H1 (cell line): ENCODE data around the gene GLP1R.

Experiments
- ASH2L ChIP-seq: fragments of 200-600, 300-600 bp; sonication (generic); IDR thresholded peaks from one replicate; pipeline ENCODE4 v1.7.1; 2017; ENCODE audit warnings: low read length
- ATF3 ChIP-seq: IDR thresholded peaks from 2 replicates; pipeline ENCODE4 v1.6.1; 2011; ENCODE audit warnings: low read depth, mild to moderate bottlenecking, low read length; ENCODE audit not compliant: insufficient read depth
- CTCF ChIP-seq, 3 experiments: IDR thresholded peaks; 1 replicate in 2 of 3; 2 replicates in 1 of 3; pipeline versions ENCODE4 v1.5.1 to v1.6.1; 2011; ENCODE audit warnings: low read length in 3 of 3, mild to moderate bottlenecking in 3 of 3, inconsistent platforms in 2 of 3, low read depth in 1 of 3, moderate library complexity in 1 of 3; ENCODE audit not compliant: insufficient read depth in 1 of 3; ENCODE audit errors: control extremely low read depth in 1 of 3
- EP300 ChIP-seq, 2 experiments: IDR thresholded peaks; 1 replicate in 1 of 2; 2 replicates in 1 of 2; pipeline ENCODE4 v1.6.1; 2011 to 2012; ENCODE audit warnings: low read depth in 2 of 2, low read length in 2 of 2, mild to moderate bottlenecking in 2 of 2, borderline replicate concordance in 1 of 2, inconsistent platforms in 1 of 2, moderate library complexity in 1 of 2
- GTF2F1 ChIP-seq: IDR thresholded peaks from 2 replicates; pipeline ENCODE4 v1.6.1; 2012; ENCODE audit warnings: low read depth, low read length, improper control_type of control experiment, borderline replicate concordance
- JUN ChIP-seq: IDR thresholded peaks from 2 replicates; pipeline ENCODE4 v1.6.1; 2011; ENCODE audit warnings: low read depth, mild to moderate bottlenecking, improper control_type of control experiment, low read length
- JUND ChIP-seq: IDR thresholded peaks from 2 replicates; pipeline ENCODE4 v1.6.1; 2011; ENCODE audit warnings: mild to moderate bottlenecking, improper control_type of control experiment, low read length
- POLR2A ChIP-seq, 2 experiments: IDR thresholded peaks; 1 replicate in 1 of 2; 2 replicates in 1 of 2; pipeline ENCODE4 v1.6.1; 2011; ENCODE audit warnings: low read depth in 2 of 2, low read length in 2 of 2, mild to moderate bottlenecking in 2 of 2; ENCODE audit errors: control extremely low read depth in 1 of 2
- RAD21 ChIP-seq, 2 experiments: IDR thresholded peaks in 1 of 2; conservative IDR thresholded peaks in 1 of 2; 2 replicates each; pipeline ENCODE4 v1.6.1; 2011; ENCODE audit warnings: low read depth in 2 of 2, low read length in 2 of 2, improper control_type of control experiment in 1 of 2, inconsistent platforms in 1 of 2, mild to moderate bottlenecking in 1 of 2, moderate library complexity in 1 of 2
- SIRT6 ChIP-seq: IDR thresholded peaks from one replicate; pipeline ENCODE4 v1.7.1; 2012; ENCODE audit warnings: low read length, inconsistent platforms
- SIX5 ChIP-seq: IDR thresholded peaks from 2 replicates; pipeline ENCODE4 v1.6.1; 2011; ENCODE audit warnings: mild to moderate bottlenecking, low read depth, low read length
- TCF12 ChIP-seq: IDR thresholded peaks from 2 replicates; pipeline ENCODE4 v1.6.1; 2011; ENCODE audit warnings: low read depth, mild to moderate bottlenecking, low read length
- YY1 ChIP-seq: IDR thresholded peaks from 2 replicates; pipeline ENCODE4 v1.6.1; 2011; ENCODE audit warnings: low read depth, mild to moderate bottlenecking, low read length
- TF ChIP-seq, protein P1 (sequence below): IDR thresholded peaks from 2 replicates; pipeline ENCODE4 v1.6.1; 2012; ENCODE audit warnings: inconsistent platforms

DNA sequence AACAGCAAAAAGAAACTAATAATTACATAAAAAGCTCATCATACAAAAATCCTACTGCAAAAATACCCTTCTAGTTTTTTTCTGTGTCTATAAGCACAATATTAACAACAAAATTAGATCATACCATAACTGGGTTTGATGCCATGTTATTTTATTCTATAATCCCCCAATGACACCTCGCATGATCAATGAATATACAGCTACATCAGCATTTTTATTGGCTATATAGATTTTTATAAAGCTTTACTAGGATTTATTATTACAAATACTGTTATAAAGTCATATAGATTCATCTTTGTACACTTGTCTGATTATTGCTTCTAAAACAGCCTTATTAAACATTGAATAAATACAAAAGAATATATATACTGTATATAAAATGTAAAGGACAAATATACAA is 45.1 kb upstream of the GLP1R start:
- TF ChIP-seq ATF3 (no peak), ASH2L (no peak), CTCF (IDR thresholded peaks at IDR 0.05; ENCODE audit: control extremely low read depth in 1 of 3, insufficient read depth in 1 of 3, low read depth in 1 of 3, low read length in 3 of 3) (no peak), POLR2A (IDR thresholded peaks at IDR 0.05; ENCODE audit: control extremely low read depth in 1 of 2, low read depth in 2 of 2, low read length in 2 of 2) (no peak), GTF2F1 (no peak), RAD21 (IDR thresholded peaks at IDR 0.05 in 1 of 2, conservative IDR thresholded peaks at IDR 0.05 in 1 of 2; ENCODE audit: low read depth in 2 of 2, low read length in 2 of 2) (no peak), JUND (no peak), SIX5 (no peak), TCF12 (no peak), YY1 (no peak), JUN (no peak), EP300 (IDR thresholded peaks at IDR 0.05; ENCODE audit: borderline replicate concordance in 1 of 2, low read depth in 2 of 2, low read length in 2 of 2) (no peak), SIRT6 (no peak)
- TF ChIP-seq, protein P1, sequence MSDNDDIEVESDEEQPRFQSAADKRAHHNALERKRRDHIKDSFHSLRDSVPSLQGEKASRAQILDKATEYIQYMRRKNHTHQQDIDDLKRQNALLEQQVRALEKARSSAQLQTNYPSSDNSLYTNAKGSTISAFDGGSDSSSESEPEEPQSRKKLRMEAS = no peak
